ENCODE results near the gene INO80. TPM values are rescaled to one million over a fixed set of nuclear protein-coding genes. Genes with fewer than 3 reads are reported as not detected.
A peak's percentile ranks its signal among the peaks of the same experiment; 100 is the strongest.

The INO80 gene
- total and polyA plus RNA-seq, 2 donors (not counting 1 experiment from before 2014, with no cell fraction given), result 5.7 to 34.0 TPM

- no peak overlapping the region for H3K9ac ChIP-seq (ENCODE audit: insufficient read depth, low read length)
- H3K79me2 ChIP-seq (ENCODE audit: control insufficient read depth, insufficient read depth, low read length), result no peaks in the 10 kb centered on the region
- H3K4me3 ChIP-seq (replicated peaks in 1 of 4; ENCODE audit: control extremely low read depth in 1 of 4, insufficient read depth in 1 of 4, low read depth in 3 of 4, low read length in 4 of 4), result no peak overlapping the region
- TF ChIP-seq EZH2 (IDR thresholded peaks at IDR 0.05; ENCODE audit: low read length, missing control alignments) (no peak), CTCF (conservative IDR thresholded peaks at IDR 0.05 in 1 of 2, IDR thresholded peaks at IDR 0.05 in 1 of 2; ENCODE audit: low read depth in 1 of 2, low read length in 2 of 2) (no peak)
- H4K20me1 ChIP-seq (ENCODE audit: control insufficient read depth, extremely low read depth, insufficient read depth, low read length), result no peaks in the 10 kb centered on the region
- no peaks in the 10 kb centered on the region for H3K27me3 ChIP-seq (ENCODE audit: control insufficient read depth, insufficient read depth, low read length)
- peaks cover 9% of the 10 kb centered on the region for H3K4me1 ChIP-seq (ENCODE audit: control insufficient read depth, extremely low read depth, insufficient read depth, low read length)
- H2AFZ ChIP-seq (ENCODE audit: low read length), result no peak overlapping the region
- H3K9me3 ChIP-seq (ENCODE audit: control insufficient read depth, insufficient read depth, low read depth, low read length), result no peaks in the 10 kb centered on the region
- no peaks in the 10 kb centered on the region for H3K36me3 ChIP-seq (ENCODE audit: control insufficient read depth, insufficient read depth, low read length)
- no peak overlapping the region for H3K27ac ChIP-seq (ENCODE audit: insufficient read depth, low read length)
- DNase-seq (ENCODE audit: low read depth in 2 of 2), result peak in 1 of 2 donors; percentile 86
- H3K4me2 ChIP-seq (ENCODE audit: extremely low read depth, insufficient read depth, low read length), result no peak overlapping the region
Measured at GRCh38 chr15:41013691-41014414, 102.2 kb downstream of the INO80 start.

- no peaks in the 10 kb centered on the region for H3K36me3 ChIP-seq (ENCODE audit: control insufficient read depth, insufficient read depth, low read length)
- no peak overlapping the region for H3K27ac ChIP-seq (ENCODE audit: insufficient read depth, low read length)
- no peaks in the 10 kb centered on the region for H3K79me2 ChIP-seq (ENCODE audit: control insufficient read depth, insufficient read depth, low read length)
- no peak overlapping the region for H2AFZ ChIP-seq (ENCODE audit: low read length)
- H3K9me3 ChIP-seq (ENCODE audit: control insufficient read depth, insufficient read depth, low read depth, low read length), result no peaks in the 10 kb centered on the region
- H3K4me1 ChIP-seq (ENCODE audit: control insufficient read depth, extremely low read depth, insufficient read depth, low read length), result peaks cover 3% of the 10 kb centered on the region
- TF ChIP-seq EZH2 (IDR thresholded peaks at IDR 0.05; ENCODE audit: low read length, missing control alignments) (no peak), CTCF (conservative IDR thresholded peaks at IDR 0.05 in 1 of 2, IDR thresholded peaks at IDR 0.05 in 1 of 2; ENCODE audit: low read depth in 1 of 2, low read length in 2 of 2) (no peak)
- H3K4me3 ChIP-seq (replicated peaks in 1 of 4; ENCODE audit: control extremely low read depth in 1 of 4, insufficient read depth in 1 of 4, low read depth in 3 of 4, low read length in 4 of 4), result no peak overlapping the region
- H3K27me3 ChIP-seq (ENCODE audit: control insufficient read depth, insufficient read depth, low read length), result no peaks in the 10 kb centered on the region
- DNase-seq (ENCODE audit: low read depth in 2 of 2), result no peak
- no peak overlapping the region for H3K9ac ChIP-seq (ENCODE audit: insufficient read depth, low read length)
- no peaks in the 10 kb centered on the region for H4K20me1 ChIP-seq (ENCODE audit: control insufficient read depth, extremely low read depth, insufficient read depth, low read length)
- no peak overlapping the region for H3K4me2 ChIP-seq (ENCODE audit: extremely low read depth, insufficient read depth, low read length)
Measured at GRCh38 chr15:41011055-41011815, 104.8 kb downstream of the INO80 start.

GRCh38 chr15:41010345-41010744, 105.7 kb downstream of the INO80 start:
- DNase-seq (ENCODE audit: low read depth in 2 of 2), result no peak
- H3K4me2 ChIP-seq (ENCODE audit: extremely low read depth, insufficient read depth, low read length), result no peak overlapping the region
- H3K27me3 ChIP-seq (ENCODE audit: control insufficient read depth, insufficient read depth, low read length), result no peaks in the 10 kb centered on the region
- peaks cover 3% of the 10 kb centered on the region for H3K4me1 ChIP-seq (ENCODE audit: control insufficient read depth, extremely low read depth, insufficient read depth, low read length)
- no peak overlapping the region for H2AFZ ChIP-seq (ENCODE audit: low read length)
- no peaks in the 10 kb centered on the region for H3K79me2 ChIP-seq (ENCODE audit: control insufficient read depth, insufficient read depth, low read length)
- no peaks in the 10 kb centered on the region for H4K20me1 ChIP-seq (ENCODE audit: control insufficient read depth, extremely low read depth, insufficient read depth, low read length)
- no peaks in the 10 kb centered on the region for H3K36me3 ChIP-seq (ENCODE audit: control insufficient read depth, insufficient read depth, low read length)
- TF ChIP-seq EZH2 (IDR thresholded peaks at IDR 0.05; ENCODE audit: low read length, missing control alignments) (no peak), CTCF (conservative IDR thresholded peaks at IDR 0.05 in 1 of 2, IDR thresholded peaks at IDR 0.05 in 1 of 2; ENCODE audit: low read depth in 1 of 2, low read length in 2 of 2) (no peak)
- no peak overlapping the region for H3K9ac ChIP-seq (ENCODE audit: insufficient read depth, low read length)
- H3K9me3 ChIP-seq (ENCODE audit: control insufficient read depth, insufficient read depth, low read depth, low read length), result no peaks in the 10 kb centered on the region
- H3K4me3 ChIP-seq (replicated peaks in 1 of 4; ENCODE audit: control extremely low read depth in 1 of 4, insufficient read depth in 1 of 4, low read depth in 3 of 4, low read length in 4 of 4), result no peak overlapping the region
- H3K27ac ChIP-seq (ENCODE audit: insufficient read depth, low read length), result no peak overlapping the region

Measured in fibroblast of lung (primary cell).